Stimulated activated naive B cell treated with anti-CD40 and anti-IgM and Interleukin-4, amounts not matched to agents 10 μg/mL and 1 μg/mL and 100 μg/mL, for 72 hours (primary cell): Measurements from ENCODE around the gene GAL3ST3.
"Not testable (repeated sequence)": the region's sequence is repeated elsewhere in the genome, so short reads cannot be mapped to it uniquely, and the experiment has no call there.

Experiments used
- ATAC-seq, 2 donors: fragments of 150-1000 bp; cut with Tn5 transposase; replicated peaks; 2 replicates each; pipeline ENCODE4 v1.10.0; 2021; ENCODE audit warnings: moderate library complexity in 1 of 2
- DNase-seq: peaks from one replicate; pipeline ENCODE4 v3.0.0; 2021
- H3K27ac Mint-ChIP-seq: one replicate; pipeline ENCODE4 v1.8.0; 2022; ENCODE audit warnings: mild to moderate bottlenecking, mixed read lengths
- H3K27me3 Mint-ChIP-seq, 2 donors: one replicate each; pipeline ENCODE4 v1.8.0; 2022; ENCODE audit warnings: mixed read lengths in 2 of 2
- H3K36me3 Mint-ChIP-seq, 2 donors: one replicate each; pipeline ENCODE4 v1.8.0; 2022; ENCODE audit warnings: mixed read lengths in 2 of 2, mild to moderate bottlenecking in 1 of 2
- H3K4me1 Mint-ChIP-seq, 2 donors: one replicate each; pipeline ENCODE4 v1.8.0; 2022; ENCODE audit warnings: mixed read lengths in 2 of 2, mild to moderate bottlenecking in 1 of 2
- H3K4me3 Mint-ChIP-seq, 2 donors: one replicate each; pipeline ENCODE4 v1.8.0; 2022; ENCODE audit warnings: mild to moderate bottlenecking in 2 of 2, mixed read lengths in 2 of 2, moderate library complexity in 1 of 2
- H3K9me3 Mint-ChIP-seq, 2 donors: one replicate each; pipeline ENCODE4 v1.8.0; 2022; ENCODE audit warnings: mixed read lengths in 2 of 2, mild to moderate bottlenecking in 1 of 2

Gene GAL3ST3

GRCh38 chr11:66044757-66045156 is 4.2 kb downstream of the GAL3ST3 start:
- Mint-ChIP-seq H3K9me3 (no peaks in the 10 kb centered on the region), H3K36me3 (no peaks in the 10 kb centered on the region), H3K4me1 (peaks cover 13 to 15% of the 10 kb centered on the region in 2 donors), H3K27ac (no peak overlapping the region), H3K27me3 (peaks cover 13 to 26% of the 10 kb centered on the region in 2 donors), H3K4me3 (peak overlapping the region; percentile 15 to 44)
- ATAC-seq (peak in 1 of 2 donors; percentile 7), DNase-seq (no peak)

GRCh38 chr11:66042996-66043906 is 5.7 kb downstream of the GAL3ST3 start:
- peaks cover 7 to 13% of the 10 kb centered on the region in 2 donors for H3K27me3 Mint-ChIP-seq
- no peak for DNase-seq
- peaks cover 10 to 15% of the 10 kb centered on the region in 2 donors for H3K4me1 Mint-ChIP-seq
- no peak for ATAC-seq
- H3K9me3 Mint-ChIP-seq: no peaks in the 10 kb centered on the region
- no peak overlapping the region for H3K4me3 Mint-ChIP-seq
- H3K36me3 Mint-ChIP-seq: no peaks in the 10 kb centered on the region
- no peak overlapping the region for H3K27ac Mint-ChIP-seq

GRCh38 chr11:66042227-66042995 is 6.5 kb downstream of the GAL3ST3 start:
- peaks cover 10 to 15% of the 10 kb centered on the region in 2 donors for H3K4me1 Mint-ChIP-seq
- H3K4me3 Mint-ChIP-seq: no peak overlapping the region
- DNase-seq (no peak), ATAC-seq (no peak)
- H3K36me3 Mint-ChIP-seq: no peaks in the 10 kb centered on the region
- H3K27me3 Mint-ChIP-seq: peaks cover 8 to 10% of the 10 kb centered on the region in 2 donors
- H3K27ac Mint-ChIP-seq: no peak overlapping the region
- H3K9me3 Mint-ChIP-seq: no peaks in the 10 kb centered on the region

GRCh38 chr11:66039765-66040164 is 9.2 kb downstream of the GAL3ST3 start:
- ATAC-seq (no peak), DNase-seq (no peak)
- Mint-ChIP-seq H3K9me3 (no peaks in the 10 kb centered on the region), H3K27me3 (peaks cover 15 to 23% of the 10 kb centered on the region in 2 donors), H3K4me1 (peaks cover 2 to 5% of the 10 kb centered on the region in 2 donors), H3K4me3 (no peak overlapping the region), H3K36me3 (no peaks in the 10 kb centered on the region), H3K27ac (no peak overlapping the region)

- H3K4me1 Mint-ChIP-seq: no peaks in the 10 kb centered on the region
- DNase-seq: no peak
- H3K36me3 Mint-ChIP-seq: no peaks in the 10 kb centered on the region
- H3K9me3 Mint-ChIP-seq: no peaks in the 10 kb centered on the region
- H3K27ac Mint-ChIP-seq: no peak overlapping the region
- H3K27me3 Mint-ChIP-seq: peaks cover 19 to 27% of the 10 kb centered on the region in 2 donors
- ATAC-seq: no peak
- H3K4me3 Mint-ChIP-seq: no peak overlapping the region
Observed at GRCh38 chr11:66037327-66037726, 11.6 kb downstream of the GAL3ST3 start.

- DNase-seq: no peak
- H3K27me3 Mint-ChIP-seq: peaks cover 19 to 27% of the 10 kb centered on the region in 2 donors
- ATAC-seq: no peak
- H3K27ac Mint-ChIP-seq: no peak overlapping the region
- H3K4me3 Mint-ChIP-seq: no peak overlapping the region
- H3K36me3 Mint-ChIP-seq: no peaks in the 10 kb centered on the region
- no peaks in the 10 kb centered on the region for H3K4me1 Mint-ChIP-seq
- no peaks in the 10 kb centered on the region for H3K9me3 Mint-ChIP-seq
Observed at GRCh38 chr11:66036334-66036710, 12.6 kb downstream of the GAL3ST3 start.

GRCh38 chr11:66035653-66036333 is 13.2 kb downstream of the GAL3ST3 start:
- no peak for ATAC-seq
- no peaks in the 10 kb centered on the region for H3K9me3 Mint-ChIP-seq
- DNase-seq: no peak
- no peaks in the 10 kb centered on the region for H3K36me3 Mint-ChIP-seq
- no peak overlapping the region for H3K4me3 Mint-ChIP-seq
- H3K4me1 Mint-ChIP-seq: no peaks in the 10 kb centered on the region
- H3K27me3 Mint-ChIP-seq: peaks cover 19 to 27% of the 10 kb centered on the region in 2 donors
- no peak overlapping the region for H3K27ac Mint-ChIP-seq

GRCh38 chr11:66032957-66033735 is 15.8 kb downstream of the GAL3ST3 start:
- no peak overlapping the region for H3K4me3 Mint-ChIP-seq
- H3K9me3 Mint-ChIP-seq: no peaks in the 10 kb centered on the region
- no peaks in the 10 kb centered on the region for H3K36me3 Mint-ChIP-seq
- peaks cover 15 to 32% of the 10 kb centered on the region in 2 donors for H3K27me3 Mint-ChIP-seq
- no peak for ATAC-seq
- H3K4me1 Mint-ChIP-seq: no peaks in the 10 kb centered on the region
- H3K27ac Mint-ChIP-seq: no peak overlapping the region
- no peak for DNase-seq

GRCh38 chr11:66026017-66026529 is 22.9 kb downstream of the GAL3ST3 start, which contains the start of gene CATSPER1:
Gene CATSPER1, minus strand, starts transcription at chr11:66026479. Its CDS starts 100 bp downstream, at chr11:66026379.
- DNase-seq: no peak
- Mint-ChIP-seq H3K4me1 (peaks cover 4 to 12% of the 10 kb centered on the region in 2 donors), H3K4me3 (no peak within 1 kb of the TSS), H3K27me3 (peaks cover 10 to 29% of the 10 kb centered on the region in 2 donors), H3K27ac (no peak within 1 kb of the TSS), H3K9me3 (no peaks in the 10 kb centered on the region), H3K36me3 (no peaks in the 10 kb centered on the region)
- ATAC-seq: no peak

GRCh38 chr11:66023186-66023440 is 25.8 kb downstream of the GAL3ST3 start:
- H3K36me3 Mint-ChIP-seq, DNase-seq, H3K9me3 Mint-ChIP-seq, H3K27ac Mint-ChIP-seq, ATAC-seq, H3K4me3 Mint-ChIP-seq: not testable (repeated sequence)
- Mint-ChIP-seq H3K4me1 (peaks cover 10 to 23% of the 10 kb centered on the region in 2 donors), H3K27me3 (peaks cover 10 to 23% of the 10 kb centered on the region in 2 donors)

- peaks cover 10 to 23% of the 10 kb centered on the region in 2 donors for H3K4me1 Mint-ChIP-seq
- H3K9me3 Mint-ChIP-seq: no peaks in the 10 kb centered on the region
- H3K4me3 Mint-ChIP-seq: peak overlapping the region; percentile 43 to 62
- no peaks in the 10 kb centered on the region for H3K36me3 Mint-ChIP-seq
- ATAC-seq: peak; percentile 87 to 90
- peaks cover 10 to 21% of the 10 kb centered on the region in 2 donors for H3K27me3 Mint-ChIP-seq
- DNase-seq: peak; percentile 60
- H3K27ac Mint-ChIP-seq: no peak overlapping the region
Observed at GRCh38 chr11:66022401-66023185, 26.4 kb downstream of the GAL3ST3 start.

- H3K27ac Mint-ChIP-seq: no peak overlapping the region
Observed at GRCh38 chr11:66020618-66021357, 28.2 kb downstream of the GAL3ST3 start.

More at GRCh38 chr11:66020618-66021357, 28.2 kb downstream of the GAL3ST3 start:
- DNase-seq: no peak
- peaks cover 10 to 27% of the 10 kb centered on the region in 2 donors for H3K4me1 Mint-ChIP-seq
- no peaks in the 10 kb centered on the region for H3K36me3 Mint-ChIP-seq
- peaks cover 10 to 21% of the 10 kb centered on the region in 2 donors for H3K27me3 Mint-ChIP-seq
- no peaks in the 10 kb centered on the region for H3K9me3 Mint-ChIP-seq
- ATAC-seq: peak in 1 of 2 donors; percentile 32
- no peak overlapping the region for H3K4me3 Mint-ChIP-seq
